GM23338 (cell line): Measurements from ENCODE around the gene RIOX2. TPM values are rescaled to one million over a fixed set of nuclear protein-coding genes. Genes with fewer than 3 reads are reported as not detected.
A peak's percentile ranks its signal among the peaks of the same experiment; 100 is the strongest.

Experiments used
- ATAC-seq: fragments of 200-7000 bp; cut with Tn5 transposase; 3 replicates; pipeline ENCODE4 v1.9.1; 2020
- DNase-seq: peaks from one replicate; pipeline ENCODE4 v3.0.0-alpha.2; 2015; ENCODE audit warnings: low spot score
- H2AFZ ChIP-seq: fragments of 200-600 bp; sonication (generic); 2 replicates; pipeline ENCODE4 v1.8.0; 2016; ENCODE audit warnings: antibody characterized with exemption, mild to moderate bottlenecking, moderate library complexity
- H3F3A ChIP-seq: fragments of 200-600 bp; sonication (generic); replicated peaks from 2 replicates; pipeline ENCODE4 v1.8.0; 2017; ENCODE audit warnings: antibody characterized with exemption, mixed run types, low read depth
- H3K27ac ChIP-seq: fragments of 200-600 bp; sonication (generic); 2 replicates; pipeline ENCODE4 v1.6.1; 2016; ENCODE audit warnings: low read depth
- H3K27me3 ChIP-seq: fragments of 200-600 bp; sonication (generic); 2 replicates; pipeline ENCODE4 v1.8.0; 2016; ENCODE audit warnings: mild to moderate bottlenecking, mixed run types, moderate library complexity; ENCODE audit not compliant: insufficient read depth
- H3K36me3 ChIP-seq: fragments of 200-600 bp; sonication (generic); 2 replicates; pipeline ENCODE4 v1.8.0; 2016; ENCODE audit warnings: mild to moderate bottlenecking; ENCODE audit not compliant: insufficient read depth
- H3K4me1 ChIP-seq: fragments of 200-600 bp; sonication (generic); 2 replicates; pipeline ENCODE4 v1.8.0; 2016; ENCODE audit warnings: mild to moderate bottlenecking, moderate library complexity; ENCODE audit not compliant: insufficient read depth
- H3K4me2 ChIP-seq: fragments of 200-600 bp; sonication (generic); 2 replicates; pipeline ENCODE4 v1.7.1; 2017; ENCODE audit warnings: mixed run types
- H3K4me3 ChIP-seq: fragments of 200-600 bp; sonication (generic); 2 replicates; pipeline ENCODE4 v1.6.1; 2016; ENCODE audit warnings: mixed run types
- H3K79me2 ChIP-seq: fragments of 200-600 bp; sonication (generic); replicated peaks from 2 replicates; pipeline ENCODE4 v1.8.0; 2017; ENCODE audit warnings: mild to moderate bottlenecking; ENCODE audit not compliant: insufficient read depth
- H3K9me2 ChIP-seq: fragments of 200-600 bp; sonication (generic); 2 replicates; pipeline ENCODE4 v1.8.0; 2017; ENCODE audit not compliant: insufficient read depth
- H4K20me1 ChIP-seq: fragments of 200-600 bp; sonication (generic); replicated peaks from 2 replicates; pipeline ENCODE4 v1.8.0; 2017; ENCODE audit warnings: mild to moderate bottlenecking; ENCODE audit not compliant: insufficient read depth
- H3K27ac Mint-ChIP-seq: 2 replicates; pipeline ENCODE4 v1.8.0; 2020; ENCODE audit warnings: inconsistent platforms, mild to moderate bottlenecking, moderate library complexity, mixed read lengths
- H3K27me3 Mint-ChIP-seq: 3 replicates; pipeline ENCODE4 v1.8.0; 2022; ENCODE audit warnings: low read depth, mild to moderate bottlenecking, moderate library complexity, mixed read lengths, inconsistent platforms; ENCODE audit not compliant: insufficient read depth, poor library complexity
- H3K36me3 Mint-ChIP-seq: 3 replicates; pipeline ENCODE4 v1.8.0; 2021; ENCODE audit warnings: low read depth, mild to moderate bottlenecking, inconsistent platforms, moderate library complexity, mixed read lengths
- H3K4me1 Mint-ChIP-seq: 3 replicates; pipeline ENCODE4 v1.8.0; 2020; ENCODE audit warnings: mild to moderate bottlenecking, inconsistent platforms, mixed read lengths
- H3K4me3 Mint-ChIP-seq: 3 replicates; pipeline ENCODE4 v1.8.0; 2021; ENCODE audit warnings: moderate library complexity, mild to moderate bottlenecking, inconsistent platforms, mixed read lengths
- H3K9me3 Mint-ChIP-seq: 3 replicates; pipeline ENCODE4 v1.8.0; 2020; ENCODE audit warnings: moderate library complexity, mild to moderate bottlenecking, inconsistent platforms, mixed read lengths
- CREB1 ChIP-seq: fragments of 250-450 bp; sonication (Bioruptor Pico); IDR thresholded peaks from 2 replicates; pipeline ENCODE4 v1.5.0; 2020; ENCODE audit warnings: low read depth, mild to moderate bottlenecking, moderate library complexity
- JUNB ChIP-seq: IDR thresholded peaks from one replicate; pipeline ENCODE4 v1.6.1; 2016; ENCODE audit warnings: antibody characterized with exemption; ENCODE audit not compliant: unreplicated experiment
- NANOG ChIP-seq: IDR thresholded peaks from 2 replicates; pipeline ENCODE4 v1.6.1; 2016; ENCODE audit warnings: antibody characterized with exemption, borderline replicate concordance
- STAT1 ChIP-seq: IDR thresholded peaks from one replicate; pipeline ENCODE4 v1.6.1; 2016; ENCODE audit warnings: antibody characterized with exemption; ENCODE audit not compliant: unreplicated experiment
- polyA plus RNA-seq: library from polyadenylated mRNA; unstranded; fragments of >200 nt; fragmentation: Nextera tagmentation; extraction: Ambion mirVana; gene quantifications from 2 replicates; pipeline ENCODE4 v1.2.1, GENCODE V29; 2016
- total RNA-seq: library from RNA; depleted of rRNA; stranded (reverse); fragments of >200 nt; shearing (Covaris generic); gene quantifications from 2 replicates; pipeline ENCODE4 v1.2.3, GENCODE V29; 2014
- TF ChIP-seq, protein P1 (sequence below): fragments of 250-450 bp; sonication (Bioruptor Pico); IDR thresholded peaks from 2 replicates; pipeline ENCODE4 v1.5.0; 2020; ENCODE audit warnings: mild to moderate bottlenecking, moderate library complexity
- TF ChIP-seq, protein P2 (sequence below): IDR thresholded peaks from one replicate; pipeline ENCODE4 v1.6.1; 2018; ENCODE audit warnings: antibody characterized with exemption; ENCODE audit not compliant: unreplicated experiment
- TF ChIP-seq, protein P3 (sequence below): IDR thresholded peaks from 2 replicates; pipeline ENCODE4 v1.6.1; 2016; ENCODE audit warnings: antibody characterized with exemption
- TF ChIP-seq, protein P4 (sequence below), 2 experiments: fragments of 200-600 bp in 1 of 2; sonication (generic) in 1 of 2; conservative IDR thresholded peaks; 2 replicates each; pipeline versions ENCODE4 v1.5.1 to v1.6.1; 2016 to 2017; ENCODE audit warnings: antibody characterized with exemption in 2 of 2, low read depth in 2 of 2, mild to moderate bottlenecking in 2 of 2, moderate library complexity in 1 of 2

RIOX2 gene
- total and polyA plus RNA-seq, 2 experiments from 2014 or later, result 9.0 to 10.7 TPM

DNA sequence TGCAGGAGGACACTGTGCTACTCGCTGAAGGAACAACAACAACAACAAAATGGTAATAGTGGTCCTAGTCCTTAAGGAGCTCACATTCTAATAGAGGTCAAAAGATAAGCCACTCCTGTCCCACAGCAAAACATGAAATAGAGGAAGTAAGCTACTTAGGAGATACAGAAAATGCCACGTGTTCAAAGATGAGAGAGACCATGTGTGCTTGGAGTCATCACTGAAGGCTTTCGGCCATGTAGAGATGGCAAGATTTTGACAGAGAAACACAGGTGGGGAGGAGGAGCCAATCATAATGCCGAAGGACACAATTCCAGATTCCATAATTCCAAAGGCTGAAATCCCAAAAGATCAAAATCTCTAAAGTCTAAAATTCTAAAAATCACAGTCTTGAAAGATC, 24.8 kb upstream of the RIOX2 start:
- Histone ChIP-seq H4K20me1 (no peaks in the 10 kb centered on the region), H3K36me3 (no peaks in the 10 kb centered on the region), H3K27ac (no peak overlapping the region), H3K4me3 (no peak overlapping the region), H3K79me2 (no peaks in the 10 kb centered on the region), H2AFZ (no peak overlapping the region), H3K4me2 (no peak overlapping the region), H3K9me2 (no peaks in the 10 kb centered on the region), H3K27me3 (no peaks in the 10 kb centered on the region), H3F3A (0 out of 2 replicates have a peak, but pooled peaks cover 3% of the 10 kb centered on the region), H3K4me1 (peaks cover 16% of the 10 kb centered on the region)
- no peaks in the 10 kb centered on the region for H3K9me3 Mint-ChIP-seq
- no peak for DNase-seq
- TF ChIP-seq JUNB, result no peak
- TF ChIP-seq CREB1 (CRISPR knock-in tag), result no peak
- no peak overlapping the region for H3K4me3 Mint-ChIP-seq
- H3K4me1 Mint-ChIP-seq, result peaks cover 23% of the 10 kb centered on the region
- ATAC-seq, result no peak
- no peaks in the 10 kb centered on the region for H3K27me3 Mint-ChIP-seq
- H3K36me3 Mint-ChIP-seq, result no peaks in the 10 kb centered on the region
- no peak overlapping the region for H3K27ac Mint-ChIP-seq

DNA sequence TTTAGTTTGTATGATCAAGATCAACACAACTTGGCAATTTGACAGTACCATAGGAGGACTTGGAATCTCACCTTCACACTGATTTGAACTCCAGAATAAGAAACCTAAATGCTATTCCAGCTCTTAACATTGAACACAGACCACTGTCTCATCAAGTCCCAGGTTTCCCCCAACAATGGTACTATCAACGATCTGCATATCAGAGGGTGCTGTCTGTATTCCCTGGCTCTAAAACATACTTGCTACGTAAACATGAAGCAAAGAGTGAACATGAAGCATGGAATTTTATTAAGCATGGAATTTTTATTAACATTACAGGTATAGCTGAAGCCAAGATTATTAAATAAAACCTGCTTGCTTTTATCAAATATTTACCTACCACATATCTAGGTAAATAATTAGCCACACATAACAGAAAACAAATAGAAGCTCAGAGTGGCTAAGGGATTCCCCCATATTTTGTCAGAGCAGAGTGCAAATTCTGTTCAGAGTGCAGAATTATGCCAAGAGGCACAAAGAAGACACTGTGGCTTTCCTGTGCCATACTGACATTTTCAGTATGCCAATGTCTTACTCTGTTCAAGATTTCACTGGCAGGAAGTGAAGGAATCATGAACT, 22.2 kb upstream of the RIOX2 start:
- DNase-seq (no peak), ATAC-seq (no peak)
- Histone ChIP-seq H3K9me2 (no peaks in the 10 kb centered on the region), H4K20me1 (no peaks in the 10 kb centered on the region), H3K36me3 (no peaks in the 10 kb centered on the region), H3K27me3 (no peaks in the 10 kb centered on the region), H3K4me1 (peaks cover 24% of the 10 kb centered on the region), H2AFZ (peak overlapping the region; percentile 61; the same call in 1 of the 2 replicates), H3F3A (0 out of 2 replicates have a peak, but pooled peaks cover 3% of the 10 kb centered on the region), H3K4me2 (0 out of 2 replicates have a peak overlapping the region, but pooled peaks have one; percentile 56), H3K79me2 (no peaks in the 10 kb centered on the region), H3K4me3 (no peak overlapping the region), H3K27ac (no peak overlapping the region)
- Mint-ChIP-seq H3K27me3 (no peaks in the 10 kb centered on the region), H3K4me1 (peaks cover 27% of the 10 kb centered on the region), H3K4me3 (no peak overlapping the region), H3K9me3 (no peaks in the 10 kb centered on the region), H3K27ac (no peak overlapping the region), H3K36me3 (no peaks in the 10 kb centered on the region)
- TF ChIP-seq, protein P1, sequence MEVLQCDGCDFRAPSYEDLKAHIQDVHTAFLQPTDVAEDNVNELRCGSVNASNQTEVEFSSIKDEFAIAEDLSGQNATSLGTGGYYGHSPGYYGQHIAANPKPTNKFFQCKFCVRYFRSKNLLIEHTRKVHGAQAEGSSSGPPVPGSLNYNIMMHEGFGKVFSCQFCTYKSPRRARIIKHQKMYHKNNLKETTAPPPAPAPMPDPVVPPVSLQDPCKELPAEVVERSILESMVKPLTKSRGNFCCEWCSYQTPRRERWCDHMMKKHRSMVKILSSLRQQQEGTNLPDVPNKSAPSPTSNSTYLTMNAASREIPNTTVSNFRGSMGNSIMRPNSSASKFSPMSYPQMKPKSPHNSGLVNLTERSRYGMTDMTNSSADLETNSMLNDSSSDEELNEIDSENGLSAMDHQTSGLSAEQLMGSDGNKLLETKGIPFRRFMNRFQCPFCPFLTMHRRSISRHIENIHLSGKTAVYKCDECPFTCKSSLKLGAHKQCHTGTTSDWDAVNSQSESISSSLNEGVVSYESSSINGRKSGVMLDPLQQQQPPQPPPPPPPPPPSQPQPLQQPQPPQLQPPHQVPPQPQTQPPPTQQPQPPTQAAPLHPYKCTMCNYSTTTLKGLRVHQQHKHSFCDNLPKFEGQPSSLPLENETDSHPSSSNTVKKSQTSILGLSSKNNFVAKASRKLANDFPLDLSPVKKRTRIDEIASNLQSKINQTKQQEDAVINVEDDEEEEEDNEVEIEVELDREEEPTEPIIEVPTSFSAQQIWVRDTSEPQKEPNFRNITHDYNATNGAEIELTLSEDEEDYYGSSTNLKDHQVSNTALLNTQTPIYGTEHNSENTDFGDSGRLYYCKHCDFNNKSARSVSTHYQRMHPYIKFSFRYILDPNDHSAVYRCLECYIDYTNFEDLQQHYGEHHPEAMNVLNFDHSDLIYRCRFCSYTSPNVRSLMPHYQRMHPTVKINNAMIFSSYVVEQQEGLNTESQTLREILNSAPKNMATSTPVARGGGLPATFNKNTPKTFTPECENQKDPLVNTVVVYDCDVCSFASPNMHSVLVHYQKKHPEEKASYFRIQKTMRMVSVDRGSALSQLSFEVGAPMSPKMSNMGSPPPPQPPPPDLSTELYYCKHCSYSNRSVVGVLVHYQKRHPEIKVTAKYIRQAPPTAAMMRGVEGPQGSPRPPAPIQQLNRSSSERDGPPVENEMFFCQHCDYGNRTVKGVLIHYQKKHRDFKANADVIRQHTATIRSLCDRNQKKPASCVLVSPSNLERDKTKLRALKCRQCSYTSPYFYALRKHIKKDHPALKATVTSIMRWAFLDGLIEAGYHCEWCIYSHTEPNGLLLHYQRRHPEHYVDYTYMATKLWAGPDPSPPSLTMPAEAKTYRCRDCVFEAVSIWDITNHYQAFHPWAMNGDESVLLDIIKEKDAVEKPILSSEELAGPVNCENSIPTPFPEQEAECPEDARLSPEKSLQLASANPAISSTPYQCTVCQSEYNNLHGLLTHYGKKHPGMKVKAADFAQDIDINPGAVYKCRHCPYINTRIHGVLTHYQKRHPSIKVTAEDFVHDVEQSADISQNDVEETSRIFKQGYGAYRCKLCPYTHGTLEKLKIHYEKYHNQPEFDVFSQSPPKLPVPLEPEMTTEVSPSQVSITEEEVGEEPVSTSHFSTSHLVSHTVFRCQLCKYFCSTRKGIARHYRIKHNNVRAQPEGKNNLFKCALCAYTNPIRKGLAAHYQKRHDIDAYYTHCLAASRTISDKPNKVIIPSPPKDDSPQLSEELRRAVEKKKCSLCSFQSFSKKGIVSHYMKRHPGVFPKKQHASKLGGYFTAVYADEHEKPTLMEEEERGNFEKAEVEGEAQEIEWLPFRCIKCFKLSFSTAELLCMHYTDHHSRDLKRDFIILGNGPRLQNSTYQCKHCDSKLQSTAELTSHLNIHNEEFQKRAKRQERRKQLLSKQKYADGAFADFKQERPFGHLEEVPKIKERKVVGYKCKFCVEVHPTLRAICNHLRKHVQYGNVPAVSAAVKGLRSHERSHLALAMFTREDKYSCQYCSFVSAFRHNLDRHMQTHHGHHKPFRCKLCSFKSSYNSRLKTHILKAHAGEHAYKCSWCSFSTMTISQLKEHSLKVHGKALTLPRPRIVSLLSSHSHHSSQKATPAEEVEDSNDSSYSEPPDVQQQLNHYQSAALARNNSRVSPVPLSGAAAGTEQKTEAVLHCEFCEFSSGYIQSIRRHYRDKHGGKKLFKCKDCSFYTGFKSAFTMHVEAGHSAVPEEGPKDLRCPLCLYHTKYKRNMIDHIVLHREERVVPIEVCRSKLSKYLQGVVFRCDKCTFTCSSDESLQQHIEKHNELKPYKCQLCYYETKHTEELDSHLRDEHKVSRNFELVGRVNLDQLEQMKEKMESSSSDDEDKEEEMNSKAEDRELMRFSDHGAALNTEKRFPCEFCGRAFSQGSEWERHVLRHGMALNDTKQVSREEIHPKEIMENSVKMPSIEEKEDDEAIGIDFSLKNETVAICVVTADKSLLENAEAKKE, result no peak
- TF ChIP-seq, protein P2, sequence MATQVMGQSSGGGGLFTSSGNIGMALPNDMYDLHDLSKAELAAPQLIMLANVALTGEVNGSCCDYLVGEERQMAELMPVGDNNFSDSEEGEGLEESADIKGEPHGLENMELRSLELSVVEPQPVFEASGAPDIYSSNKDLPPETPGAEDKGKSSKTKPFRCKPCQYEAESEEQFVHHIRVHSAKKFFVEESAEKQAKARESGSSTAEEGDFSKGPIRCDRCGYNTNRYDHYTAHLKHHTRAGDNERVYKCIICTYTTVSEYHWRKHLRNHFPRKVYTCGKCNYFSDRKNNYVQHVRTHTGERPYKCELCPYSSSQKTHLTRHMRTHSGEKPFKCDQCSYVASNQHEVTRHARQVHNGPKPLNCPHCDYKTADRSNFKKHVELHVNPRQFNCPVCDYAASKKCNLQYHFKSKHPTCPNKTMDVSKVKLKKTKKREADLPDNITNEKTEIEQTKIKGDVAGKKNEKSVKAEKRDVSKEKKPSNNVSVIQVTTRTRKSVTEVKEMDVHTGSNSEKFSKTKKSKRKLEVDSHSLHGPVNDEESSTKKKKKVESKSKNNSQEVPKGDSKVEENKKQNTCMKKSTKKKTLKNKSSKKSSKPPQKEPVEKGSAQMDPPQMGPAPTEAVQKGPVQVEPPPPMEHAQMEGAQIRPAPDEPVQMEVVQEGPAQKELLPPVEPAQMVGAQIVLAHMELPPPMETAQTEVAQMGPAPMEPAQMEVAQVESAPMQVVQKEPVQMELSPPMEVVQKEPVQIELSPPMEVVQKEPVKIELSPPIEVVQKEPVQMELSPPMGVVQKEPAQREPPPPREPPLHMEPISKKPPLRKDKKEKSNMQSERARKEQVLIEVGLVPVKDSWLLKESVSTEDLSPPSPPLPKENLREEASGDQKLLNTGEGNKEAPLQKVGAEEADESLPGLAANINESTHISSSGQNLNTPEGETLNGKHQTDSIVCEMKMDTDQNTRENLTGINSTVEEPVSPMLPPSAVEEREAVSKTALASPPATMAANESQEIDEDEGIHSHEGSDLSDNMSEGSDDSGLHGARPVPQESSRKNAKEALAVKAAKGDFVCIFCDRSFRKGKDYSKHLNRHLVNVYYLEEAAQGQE, result no peak
- TF ChIP-seq NANOG (no peak), CREB1 (CRISPR knock-in tag) (no peak), STAT1 (no peak)
- TF ChIP-seq, protein P3, sequence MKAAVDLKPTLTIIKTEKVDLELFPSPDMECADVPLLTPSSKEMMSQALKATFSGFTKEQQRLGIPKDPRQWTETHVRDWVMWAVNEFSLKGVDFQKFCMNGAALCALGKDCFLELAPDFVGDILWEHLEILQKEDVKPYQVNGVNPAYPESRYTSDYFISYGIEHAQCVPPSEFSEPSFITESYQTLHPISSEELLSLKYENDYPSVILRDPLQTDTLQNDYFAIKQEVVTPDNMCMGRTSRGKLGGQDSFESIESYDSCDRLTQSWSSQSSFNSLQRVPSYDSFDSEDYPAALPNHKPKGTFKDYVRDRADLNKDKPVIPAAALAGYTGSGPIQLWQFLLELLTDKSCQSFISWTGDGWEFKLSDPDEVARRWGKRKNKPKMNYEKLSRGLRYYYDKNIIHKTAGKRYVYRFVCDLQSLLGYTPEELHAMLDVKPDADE, result no peak
- TF ChIP-seq, protein P4, sequence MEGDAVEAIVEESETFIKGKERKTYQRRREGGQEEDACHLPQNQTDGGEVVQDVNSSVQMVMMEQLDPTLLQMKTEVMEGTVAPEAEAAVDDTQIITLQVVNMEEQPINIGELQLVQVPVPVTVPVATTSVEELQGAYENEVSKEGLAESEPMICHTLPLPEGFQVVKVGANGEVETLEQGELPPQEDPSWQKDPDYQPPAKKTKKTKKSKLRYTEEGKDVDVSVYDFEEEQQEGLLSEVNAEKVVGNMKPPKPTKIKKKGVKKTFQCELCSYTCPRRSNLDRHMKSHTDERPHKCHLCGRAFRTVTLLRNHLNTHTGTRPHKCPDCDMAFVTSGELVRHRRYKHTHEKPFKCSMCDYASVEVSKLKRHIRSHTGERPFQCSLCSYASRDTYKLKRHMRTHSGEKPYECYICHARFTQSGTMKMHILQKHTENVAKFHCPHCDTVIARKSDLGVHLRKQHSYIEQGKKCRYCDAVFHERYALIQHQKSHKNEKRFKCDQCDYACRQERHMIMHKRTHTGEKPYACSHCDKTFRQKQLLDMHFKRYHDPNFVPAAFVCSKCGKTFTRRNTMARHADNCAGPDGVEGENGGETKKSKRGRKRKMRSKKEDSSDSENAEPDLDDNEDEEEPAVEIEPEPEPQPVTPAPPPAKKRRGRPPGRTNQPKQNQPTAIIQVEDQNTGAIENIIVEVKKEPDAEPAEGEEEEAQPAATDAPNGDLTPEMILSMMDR (conservative IDR thresholded peaks at IDR 0.05; ENCODE audit: low read depth in 2 of 2), result no peak
